ENCODE results near the gene RAB1B. TPM values are rescaled to one million over a fixed set of nuclear protein-coding genes. Genes with fewer than 3 reads are reported as not detected.

The RAB1B gene
- total RNA-seq, 1 donor from 2014 or later = 102 TPM

GRCh38 chr11:66326261-66327111 is 58.0 kb downstream of the RAB1B start:
- Mint-ChIP-seq H3K4me1 (ENCODE audit: low read depth) (peaks cover 1% of the 10 kb centered on the region), H3K4me3 (ENCODE audit: low read depth) (no peak overlapping the region), H3K9me3 (ENCODE audit: low read depth) (no peaks in the 10 kb centered on the region), H3K27me3 (peaks cover 20% of the 10 kb centered on the region), H3K27ac (no peak overlapping the region), H3K36me3 (ENCODE audit: insufficient read depth) (no peaks in the 10 kb centered on the region)
- no peak for DNase-seq (ENCODE audit: low spot score, unreplicated experiment)
- TF ChIP-seq, protein P1, sequence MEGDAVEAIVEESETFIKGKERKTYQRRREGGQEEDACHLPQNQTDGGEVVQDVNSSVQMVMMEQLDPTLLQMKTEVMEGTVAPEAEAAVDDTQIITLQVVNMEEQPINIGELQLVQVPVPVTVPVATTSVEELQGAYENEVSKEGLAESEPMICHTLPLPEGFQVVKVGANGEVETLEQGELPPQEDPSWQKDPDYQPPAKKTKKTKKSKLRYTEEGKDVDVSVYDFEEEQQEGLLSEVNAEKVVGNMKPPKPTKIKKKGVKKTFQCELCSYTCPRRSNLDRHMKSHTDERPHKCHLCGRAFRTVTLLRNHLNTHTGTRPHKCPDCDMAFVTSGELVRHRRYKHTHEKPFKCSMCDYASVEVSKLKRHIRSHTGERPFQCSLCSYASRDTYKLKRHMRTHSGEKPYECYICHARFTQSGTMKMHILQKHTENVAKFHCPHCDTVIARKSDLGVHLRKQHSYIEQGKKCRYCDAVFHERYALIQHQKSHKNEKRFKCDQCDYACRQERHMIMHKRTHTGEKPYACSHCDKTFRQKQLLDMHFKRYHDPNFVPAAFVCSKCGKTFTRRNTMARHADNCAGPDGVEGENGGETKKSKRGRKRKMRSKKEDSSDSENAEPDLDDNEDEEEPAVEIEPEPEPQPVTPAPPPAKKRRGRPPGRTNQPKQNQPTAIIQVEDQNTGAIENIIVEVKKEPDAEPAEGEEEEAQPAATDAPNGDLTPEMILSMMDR (IDR thresholded peaks at IDR 0.05; ENCODE audit: unreplicated experiment) = no peak

Other genes starting within 250 kb of the RAB1B start
- gene CATSPER1, start 242.2 kb upstream of the RAB1B start, total RNA-seq = not detected in 2 replicates
- 3.9 and 4.8 TPM in 2 replicates for gene GAL3ST3, start 219.5 kb upstream of the RAB1B start, total RNA-seq
- gene SF3B2, start 216.3 kb upstream of the RAB1B start, total RNA-seq = 211 and 216 TPM in 2 replicates
- gene PACS1, start 198.4 kb upstream of the RAB1B start, total RNA-seq = 68.3 and 72.3 TPM in 2 replicates
- gene KLC2, start 10.9 kb upstream of the RAB1B start, total RNA-seq = 69.8 and 70.9 TPM in 2 replicates
- gene CNIH2, start 9.5 kb downstream of the RAB1B start, total RNA-seq = 21.3 and 21.7 TPM in 2 replicates
- gene YIF1A, start 20.5 kb downstream of the RAB1B start, total RNA-seq = 61.7 and 64.6 TPM in 2 replicates
- gene TMEM151A, start 23.3 kb downstream of the RAB1B start, total RNA-seq = 0.33 and 0.57 TPM in 2 replicates
- gene CD248, start 48.4 kb downstream of the RAB1B start, total RNA-seq = 0.22 and 0.67 TPM in 2 replicates
- gene RIN1, start 67.8 kb downstream of the RAB1B start, total RNA-seq = 1.5 and 2.3 TPM in 2 replicates
- gene BRMS1, start 76.5 kb downstream of the RAB1B start, total RNA-seq = 38.1 and 38.3 TPM in 2 replicates
- gene B4GAT1, start 79.0 kb downstream of the RAB1B start, total RNA-seq = 25.9 and 28.7 TPM in 2 replicates
- gene SLC29A2, start 103.1 kb downstream of the RAB1B start, total RNA-seq = 35.6 and 38.2 TPM in 2 replicates
- not detected in 2 replicates for gene NPAS4, start 152.4 kb downstream of the RAB1B start, total RNA-seq
- 54.3 and 59.1 TPM in 2 replicates for gene MRPL11, start 170.2 kb downstream of the RAB1B start, total RNA-seq
- 16.9 and 17.8 TPM in 2 replicates for gene PELI3, start 198.3 kb downstream of the RAB1B start, total RNA-seq
- 78.7 and 79.7 TPM in 2 replicates for gene DPP3, start 211.8 kb downstream of the RAB1B start, total RNA-seq
- gene BBS1, start 242.0 kb downstream of the RAB1B start, total RNA-seq = 75.4 and 80.3 TPM in 2 replicates

Data from progenitor cell of endocrine pancreas (in vitro differentiated cells).